HG03469 (cell line): ENCODE data around the gene IL36G.
"Not testable (repeated sequence)": the region's sequence is repeated elsewhere in the genome, so short reads cannot be mapped to it uniquely, and the experiment has no call there.

ENCODE experiments used
- ATAC-seq: cut with Tn5 transposase; IDR thresholded peaks from one replicate; pipeline ENCODE4 v1.9.1; 2021; ENCODE audit warnings: mild to moderate bottlenecking, moderate library complexity, moderate number of reproducible peaks; ENCODE audit not compliant: unreplicated experiment

Gene IL36G

GRCh38 chr2:112977559-112978056 is at the start of gene IL36G:
IL36G (plus strand) TSS chr2:112978006; CDS start chr2:112978639, 633 bp downstream.
- ATAC-seq: no peak

- no peak for ATAC-seq
Observed at GRCh38 chr2:112933261-112933660, 44.5 kb upstream of the IL36G start.

- ATAC-seq: not testable (repeated sequence)
Observed at GRCh38 chr2:112934117-112934516, 43.7 kb upstream of the IL36G start.

DNA sequence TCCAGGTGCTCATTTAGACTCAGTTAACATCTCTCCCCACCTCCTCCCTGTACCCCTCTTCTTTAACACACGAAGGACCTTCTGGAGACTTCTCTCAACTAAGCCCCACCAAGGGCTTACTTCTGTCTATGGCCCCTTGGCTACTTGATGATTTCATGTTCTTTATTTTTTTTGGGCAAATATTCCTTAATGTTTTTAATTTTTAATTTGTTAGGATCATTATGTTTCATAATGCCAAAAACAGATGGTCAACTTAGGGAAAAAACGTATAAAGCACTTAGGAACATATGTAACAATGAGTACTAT is 40.9 kb upstream of the IL36G start:
- no peak for ATAC-seq

- ATAC-seq: no peak
Observed at GRCh38 chr2:112938904-112939303, 38.9 kb upstream of the IL36G start.

DNA sequence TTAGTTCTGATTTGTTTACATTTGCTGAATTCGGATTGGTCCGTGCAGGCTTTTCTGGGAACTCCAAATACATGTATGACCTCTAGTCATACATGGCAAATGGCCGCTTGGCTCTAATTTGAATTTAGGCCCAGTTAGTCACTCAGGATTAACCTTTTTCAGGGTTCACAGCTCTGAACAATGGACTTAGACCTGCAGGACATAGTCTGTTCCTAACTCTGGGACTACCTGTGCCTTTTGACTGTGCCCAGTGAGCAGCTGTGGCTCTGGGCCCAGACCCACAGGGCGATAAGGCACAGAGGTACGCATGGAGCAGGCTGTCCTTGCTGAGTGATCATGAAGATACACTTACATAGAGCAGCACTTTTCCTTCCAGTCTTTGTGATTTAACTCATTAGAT is 38.4 kb upstream of the IL36G start:
- ATAC-seq: no peak

DNA sequence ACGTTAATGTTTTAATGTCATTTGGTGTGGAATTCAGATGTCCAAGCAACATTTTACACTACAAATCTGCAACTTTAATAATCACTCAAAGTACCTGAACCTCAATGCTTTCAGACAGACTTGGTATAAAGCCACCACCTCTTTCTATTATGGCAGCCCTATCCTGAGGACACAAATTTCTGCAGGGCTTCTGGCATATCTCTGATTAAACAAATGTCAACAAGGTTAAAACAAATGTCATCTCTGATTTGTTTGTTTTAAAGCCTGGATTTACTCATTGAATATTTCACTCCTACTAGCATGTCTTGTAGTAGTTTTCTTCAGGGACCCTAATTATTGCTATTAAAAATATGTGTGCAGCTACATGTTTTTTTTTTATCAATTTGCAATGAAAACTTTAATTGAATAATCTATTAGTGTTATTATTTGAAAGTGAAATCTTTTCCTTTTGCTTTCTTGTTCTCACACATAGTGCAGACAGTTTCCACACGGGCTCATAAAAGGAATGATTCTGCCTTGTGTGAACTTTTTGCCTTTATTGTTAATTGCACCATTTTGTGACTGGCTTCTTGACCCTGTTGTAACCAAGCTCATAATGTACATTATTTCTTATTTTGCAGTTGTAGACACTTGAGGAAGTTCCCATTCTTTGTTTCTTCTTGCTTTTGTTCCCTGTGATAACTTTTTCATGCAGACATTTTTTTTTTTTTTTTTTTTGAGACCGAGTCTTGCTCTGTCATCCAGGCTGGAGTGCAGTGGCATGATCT is 36.8 kb upstream of the IL36G start:
- ATAC-seq: no peak

- ATAC-seq: no peak
Observed at GRCh38 chr2:112941753-112942653, 35.8 kb upstream of the IL36G start.

DNA sequence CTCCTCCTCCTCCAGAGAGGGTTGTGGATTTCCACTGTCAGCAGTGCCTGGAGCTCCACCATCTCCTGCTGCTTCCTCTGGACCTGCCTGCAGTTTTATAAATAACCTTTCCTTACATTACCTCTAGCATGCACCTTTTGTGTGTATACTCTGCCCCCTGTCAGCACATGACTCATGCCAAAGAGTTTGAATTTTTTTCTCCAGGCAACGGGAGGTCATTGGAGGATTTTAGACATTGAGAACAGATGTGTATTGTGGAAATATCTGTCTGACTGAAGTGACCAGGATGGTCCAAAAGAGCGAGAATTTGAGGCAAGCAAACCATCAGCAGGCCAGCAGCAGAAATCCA is 35.2 kb upstream of the IL36G start:
- ATAC-seq: no peak

DNA sequence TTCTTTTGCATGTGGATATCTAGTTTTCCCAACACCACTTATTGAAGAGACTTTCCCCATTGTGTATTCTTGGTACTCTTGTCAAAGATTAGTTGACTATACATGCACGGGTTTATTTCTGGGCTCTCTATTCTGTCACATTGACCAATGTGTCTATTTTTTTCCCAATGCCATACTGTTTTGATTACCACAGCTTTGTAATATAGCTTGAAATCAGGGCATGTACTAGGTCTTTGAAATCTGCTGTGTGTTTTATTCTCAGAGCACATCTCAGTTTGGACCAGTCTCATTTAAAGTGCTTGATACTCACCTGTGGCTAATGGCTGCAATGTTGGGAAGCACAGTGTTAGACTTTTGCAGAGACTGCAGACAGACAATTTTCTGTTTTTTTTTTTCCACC is 32.8 kb upstream of the IL36G start:
- ATAC-seq: no peak

GRCh38 chr2:112946086-112946485 is 31.7 kb upstream of the IL36G start:
- no peak for ATAC-seq

- ATAC-seq: no peak
Observed at GRCh38 chr2:112947374-112947773, 30.4 kb upstream of the IL36G start.

DNA sequence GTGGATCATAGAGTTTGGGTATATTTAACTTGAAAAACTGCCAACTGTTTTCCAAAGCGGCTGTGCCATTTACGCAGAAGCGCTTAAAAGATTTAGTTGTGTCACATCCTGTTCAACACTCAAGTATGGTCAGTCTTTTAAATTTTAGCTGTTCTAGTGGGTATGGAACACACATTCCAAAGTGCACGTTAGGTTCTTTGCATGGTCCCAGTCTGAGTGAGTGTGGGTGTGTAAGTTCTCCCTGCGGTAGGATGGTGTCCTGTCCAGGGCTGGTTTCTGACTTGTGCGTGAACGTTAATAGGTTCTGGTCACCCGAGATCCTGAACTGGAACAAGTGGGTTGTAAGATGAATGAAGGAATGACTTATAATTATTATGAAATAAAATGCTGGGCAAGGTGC is 28.4 kb upstream of the IL36G start:
- no peak for ATAC-seq

DNA sequence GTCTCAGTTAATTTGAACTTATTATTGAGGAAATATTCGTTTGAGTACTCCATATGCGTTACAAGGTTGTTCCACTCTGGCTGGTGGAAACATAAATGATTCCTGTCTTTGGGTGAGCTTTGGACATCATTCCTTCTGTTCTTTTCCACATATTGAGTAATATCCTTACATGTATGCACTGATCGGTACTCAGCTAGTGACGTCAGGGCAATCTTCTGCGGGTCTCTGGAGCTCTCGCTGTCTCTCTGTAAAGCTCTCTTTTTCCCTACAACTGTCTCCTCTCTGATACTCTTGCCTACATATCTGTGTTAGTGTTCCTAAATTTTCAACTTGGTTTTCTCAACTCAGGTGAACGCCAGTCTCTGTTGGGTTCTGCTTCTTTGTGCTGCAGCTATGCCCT is 23.4 kb upstream of the IL36G start:
- ATAC-seq: no peak

DNA sequence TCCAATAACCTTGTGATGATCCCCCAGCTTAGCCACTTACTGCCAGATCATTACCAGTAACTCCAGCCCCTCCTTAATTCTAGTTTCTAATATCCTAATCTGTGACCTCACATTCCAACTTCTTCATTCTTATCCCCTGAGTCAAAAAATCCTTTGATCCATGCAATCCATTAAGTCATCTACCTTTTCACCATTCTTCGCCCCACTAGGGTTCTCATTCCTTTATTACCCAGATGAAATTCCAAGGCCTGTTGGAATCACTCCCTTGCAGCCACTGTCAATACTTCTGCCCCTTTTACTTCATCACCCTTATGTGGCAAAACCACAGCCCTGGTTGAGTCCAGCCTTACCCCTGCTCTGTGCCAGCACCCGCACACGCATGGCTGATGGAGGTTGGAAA is 20.3 kb upstream of the IL36G start:
- no peak for ATAC-seq

DNA sequence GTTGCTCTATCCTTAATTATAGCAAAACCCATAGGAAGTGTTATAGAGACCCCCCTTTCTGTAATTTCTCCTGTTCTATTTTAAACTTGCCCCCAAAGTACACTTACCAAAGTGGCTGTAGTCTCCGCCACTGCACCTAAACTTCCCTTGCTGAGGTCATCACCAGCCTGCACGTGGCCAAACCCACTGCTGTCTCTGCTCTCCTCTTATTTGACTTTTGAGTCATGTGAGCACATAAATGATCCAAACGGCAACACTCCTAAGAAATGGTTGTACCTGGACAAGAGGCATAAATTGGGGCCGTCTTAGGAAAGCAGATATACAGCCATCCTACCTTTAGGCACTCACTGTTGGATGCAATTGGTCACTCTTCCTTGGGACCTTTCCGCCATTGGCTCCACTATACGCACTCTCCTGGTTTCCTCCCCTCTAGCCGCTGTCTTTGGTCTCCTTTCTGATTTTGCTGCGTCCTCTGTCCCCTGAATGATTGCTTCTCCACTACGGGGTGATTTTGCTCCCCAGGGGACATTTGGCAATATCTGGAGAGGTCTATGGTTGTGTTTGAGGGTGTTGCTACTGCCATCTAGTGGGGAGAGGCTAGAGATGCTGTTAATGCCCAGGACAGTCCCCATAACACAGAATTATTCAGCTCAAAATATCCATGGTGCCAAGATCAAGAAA is 19.2 kb upstream of the IL36G start:
- ATAC-seq: no peak

- ATAC-seq: no peak
Observed at GRCh38 chr2:112959109-112959812, 18.5 kb upstream of the IL36G start.

DNA sequence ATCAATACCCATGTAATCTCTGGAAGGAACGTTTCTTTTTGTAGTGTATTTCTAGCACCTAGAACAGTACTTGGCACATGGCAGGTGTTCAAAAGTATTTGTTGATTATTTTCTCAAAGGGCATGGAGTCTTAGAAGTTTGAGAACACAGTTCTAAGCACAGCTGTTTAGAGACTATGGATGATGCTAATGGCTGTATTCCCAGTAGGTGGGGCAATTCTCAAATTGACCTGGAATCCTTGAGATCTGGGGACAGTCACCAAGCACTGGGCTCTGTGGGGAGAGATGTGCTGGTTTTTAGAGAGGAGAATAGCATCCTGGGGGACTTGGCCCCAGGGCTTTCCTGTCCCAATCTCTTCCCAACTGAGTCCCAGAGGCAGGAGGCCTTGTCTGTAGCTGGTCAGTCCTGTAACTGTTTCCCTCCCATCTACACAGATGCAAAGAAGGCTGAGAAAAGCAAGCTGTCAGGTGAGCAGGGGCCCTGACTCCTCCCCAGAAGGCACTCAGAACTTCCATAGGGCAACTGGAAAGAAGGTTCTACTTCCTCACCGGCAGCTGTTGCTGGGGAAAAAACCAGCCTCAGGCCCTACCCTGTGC is 17.5 kb upstream of the IL36G start:
- no peak for ATAC-seq

DNA sequence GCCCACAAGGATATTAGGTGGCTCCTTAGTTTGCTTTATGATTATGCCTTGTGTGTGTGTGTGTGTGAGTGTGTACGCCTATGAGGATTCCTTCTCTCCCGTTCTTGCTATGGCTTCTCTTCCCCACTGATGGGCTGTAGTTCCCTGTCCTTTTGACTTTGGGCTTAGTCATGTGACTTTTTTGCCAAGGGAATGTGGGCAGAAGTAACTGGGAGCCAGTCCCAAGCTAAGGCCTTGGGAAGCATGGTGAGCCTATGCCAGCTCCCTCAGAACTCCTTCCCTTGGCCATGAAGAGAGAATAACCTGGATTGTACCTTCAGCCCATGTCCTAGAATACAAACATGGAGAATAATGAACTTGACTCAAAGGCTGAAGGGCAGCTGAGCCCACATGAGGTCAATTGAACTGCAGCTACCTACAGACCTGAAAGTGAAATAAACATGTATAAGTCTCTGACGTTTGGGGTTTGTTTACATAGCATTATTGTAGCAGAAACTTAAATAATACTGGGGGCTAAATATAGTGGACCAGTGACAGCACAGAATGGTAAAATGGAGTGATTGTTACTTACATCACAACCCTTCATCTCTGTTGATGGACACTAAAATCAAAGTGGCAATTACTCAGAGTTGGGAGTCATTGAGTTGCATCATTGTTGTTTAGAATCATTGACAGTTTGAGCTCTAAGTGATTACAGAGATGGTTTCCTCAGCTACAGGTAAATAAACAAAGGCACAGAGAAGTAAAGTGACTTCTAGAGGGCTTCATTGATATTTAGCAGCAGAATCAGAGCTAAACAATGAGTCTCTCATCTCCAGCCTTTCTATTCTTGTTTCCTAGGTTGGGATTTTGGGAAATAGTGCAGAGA is 15.3 kb upstream of the IL36G start:
- no peak for ATAC-seq

DNA sequence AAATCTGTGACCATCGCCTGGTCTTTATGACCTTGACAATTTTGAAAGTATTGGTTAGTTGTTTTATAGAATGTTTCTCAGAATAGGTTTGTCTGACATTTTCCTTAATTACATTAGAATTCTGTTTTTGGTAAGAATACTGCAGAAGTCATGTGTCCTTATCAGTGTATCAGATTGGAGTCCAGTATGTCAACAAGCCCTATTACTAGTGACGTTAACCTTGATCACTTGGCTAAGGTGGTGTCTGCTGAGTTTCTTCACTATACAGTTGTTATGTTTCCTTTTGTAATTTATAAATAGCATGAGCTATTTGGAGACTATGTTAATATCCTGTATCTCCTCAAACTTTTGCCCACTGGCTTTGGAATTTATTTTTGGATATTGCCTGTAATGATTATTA is 10.8 kb upstream of the IL36G start:
- no peak for ATAC-seq
